IMR-90 (cell line): ENCODE data around the gene RNF182. TPM values are rescaled to one million over a fixed set of nuclear protein-coding genes. Genes with fewer than 3 reads are reported as not detected.

ENCODE experiments used
- ATAC-seq: fragments of 200-7000 bp; cut with Tn5 transposase; 2 replicates; pipeline ENCODE4 v1.9.1; 2020; ENCODE audit warnings: low read depth, mild to moderate bottlenecking, moderate library complexity
- BruUV-seq: library from RNA; stranded (reverse); fragments of 400-500 nt; replicated peaks from 2 replicates; lab custom pipeline; 2021; lab: Mats Ljungman, UMichigan
- CTCF ChIA-PET: fragments of 300-600 bp; formaldehyde crosslinking; extraction: SDS; loops from one replicate; lab custom pipeline; 2021; ENCODE audit warnings: antibody characterized with exemption; lab: Yijun Ruan, JAX
- POLR2A ChIA-PET: fragments of 300-600 bp; sonication (Branson Sonifier 250); formaldehyde crosslinking; loops from one replicate; lab custom pipeline; 2022; ENCODE audit warnings: antibody characterized with exemption; ENCODE audit not compliant: unreplicated experiment; lab: Charles Lee
- DNase-seq: peaks from one replicate; pipeline ENCODE4 v3.0.0; 2013
- H2AFZ ChIP-seq: replicated peaks from 2 replicates; pipeline ENCODE3; 2013; ENCODE audit warnings: low read length, mild to moderate bottlenecking; ENCODE audit not compliant: poor library complexity
- H2AK5ac ChIP-seq: 2 replicates; pipeline ENCODE4 v1.6.1; 2013; ENCODE audit warnings: low read depth, low read length, inconsistent platforms
- H2AK9ac ChIP-seq: replicated peaks from 2 replicates; pipeline ENCODE3; 2013; ENCODE audit warnings: mild to moderate bottlenecking, low read depth, low read length, moderate library complexity; ENCODE audit not compliant: poor library complexity
- H2BK120ac ChIP-seq: 2 replicates; pipeline ENCODE4 v1.6.1; 2013; ENCODE audit warnings: low read depth, low read length, inconsistent platforms
- H2BK15ac ChIP-seq: 3 replicates; pipeline ENCODE4 v1.6.1; 2013; ENCODE audit warnings: low read depth, low read length, inconsistent platforms
- H2BK20ac ChIP-seq: 2 replicates; pipeline ENCODE4 v1.6.1; 2013; ENCODE audit warnings: low read depth, mild to moderate bottlenecking, inconsistent platforms, low read length, moderate library complexity
- H2BK5ac ChIP-seq: 2 replicates; pipeline ENCODE4 v1.6.1; 2013; ENCODE audit warnings: mild to moderate bottlenecking, low read depth, low read length, inconsistent platforms; ENCODE audit not compliant: poor library complexity, severe bottlenecking
- H3K14ac ChIP-seq: replicated peaks from 2 replicates; pipeline ENCODE4 v1.6.1; 2013; ENCODE audit warnings: low read depth, low read length, inconsistent platforms
- H3K18ac ChIP-seq: 2 replicates; pipeline ENCODE4 v1.6.1; 2013; ENCODE audit warnings: low read depth, low read length, control low read depth
- H3K23ac ChIP-seq: 2 replicates; pipeline ENCODE4 v1.6.1; 2013; ENCODE audit warnings: low read depth, low read length, inconsistent platforms
- H3K27ac ChIP-seq: 2 replicates; pipeline ENCODE4 v1.5.1; 2013; ENCODE audit warnings: mild to moderate bottlenecking, control low read depth, low read length; ENCODE audit not compliant: insufficient read depth
- H3K27me3 ChIP-seq: 2 replicates; pipeline ENCODE4 v1.6.1; 2013; ENCODE audit warnings: low read length; ENCODE audit not compliant: control insufficient read depth, insufficient read depth
- H3K36me3 ChIP-seq: 2 replicates; pipeline ENCODE4 v1.6.1; 2013; ENCODE audit warnings: low read length, mixed read lengths; ENCODE audit not compliant: control insufficient read depth, insufficient read depth
- H3K4ac ChIP-seq: 2 replicates; pipeline ENCODE4 v1.6.1; 2013; ENCODE audit warnings: low read depth, low read length, inconsistent platforms
- H3K4me1 ChIP-seq: 2 replicates; pipeline ENCODE4 v1.6.1; 2013; ENCODE audit warnings: low read length, mixed read lengths; ENCODE audit not compliant: control insufficient read depth, insufficient read depth
- H3K4me2 ChIP-seq: 2 replicates; pipeline ENCODE4 v1.6.1; 2013; ENCODE audit warnings: low read depth, mild to moderate bottlenecking, control low read depth, low read length, moderate library complexity
- H3K4me3 ChIP-seq: 2 replicates; pipeline ENCODE4 v1.5.1; 2013; ENCODE audit warnings: low read depth, mild to moderate bottlenecking, control low read depth, low read length, moderate library complexity; ENCODE audit not compliant: insufficient read depth
- H3K56ac ChIP-seq: 2 replicates; pipeline ENCODE4 v1.6.1; 2013; ENCODE audit warnings: low read length, inconsistent platforms; ENCODE audit not compliant: insufficient read depth; ENCODE audit errors: extremely low read depth
- H3K79me1 ChIP-seq, 2 experiments: 2 replicates each; pipeline ENCODE4 v1.6.1; 2013; ENCODE audit warnings: low read length in 2 of 2, inconsistent platforms in 1 of 2, low read depth in 1 of 2
- H3K9ac ChIP-seq: 2 replicates; pipeline ENCODE4 v1.6.1; 2013; ENCODE audit warnings: low read depth, low read length, control low read depth
- H3K9me1 ChIP-seq: 2 replicates; pipeline ENCODE4 v1.6.1; 2013; ENCODE audit warnings: low read length, inconsistent platforms; ENCODE audit not compliant: insufficient read depth
- H3K9me3 ChIP-seq: 2 replicates; pipeline ENCODE4 v1.6.1; 2013; ENCODE audit warnings: low read length; ENCODE audit not compliant: control insufficient read depth, insufficient read depth
- H4K20me1 ChIP-seq: 2 replicates; pipeline ENCODE4 v1.6.1; 2013; ENCODE audit warnings: low read length, inconsistent platforms; ENCODE audit not compliant: insufficient read depth
- H4K5ac ChIP-seq: 2 replicates; pipeline ENCODE4 v1.6.1; 2013; ENCODE audit warnings: mild to moderate bottlenecking, low read depth, low read length, control low read depth
- H4K8ac ChIP-seq, 2 experiments: 2 replicates each; pipeline ENCODE4 v1.6.1; 2013; ENCODE audit warnings: low read depth in 2 of 2, low read length in 2 of 2, control low read depth in 1 of 2, inconsistent platforms in 1 of 2
- H4K91ac ChIP-seq: 2 replicates; pipeline ENCODE4 v1.6.1; 2013; ENCODE audit warnings: low read depth, low read length, inconsistent platforms; ENCODE audit not compliant: insufficient read depth
- BHLHE40 ChIP-seq: fragments of 150-350 bp; IDR thresholded peaks from 2 replicates; pipeline ENCODE4 v1.6.1; 2016; ENCODE audit warnings: mild to moderate bottlenecking, low read depth, low read length
- CHD1 ChIP-seq: IDR thresholded peaks from 2 replicates; pipeline ENCODE4 v1.6.1; 2012; ENCODE audit warnings: low read depth, low read length, improper control_type of control experiment
- FOS ChIP-seq: fragments of 150-350 bp; IDR thresholded peaks from 2 replicates; pipeline ENCODE4 v1.6.1; 2016; ENCODE audit warnings: low read depth, low read length
- MAFK ChIP-seq: IDR thresholded peaks from 2 replicates; pipeline ENCODE4 v1.6.1; 2012; ENCODE audit warnings: low read depth, low read length, improper control_type of control experiment
- MXI1 ChIP-seq: IDR thresholded peaks from 2 replicates; pipeline ENCODE4 v1.6.1; 2012; ENCODE audit warnings: low read depth, mild to moderate bottlenecking, low read length, moderate library complexity, borderline replicate concordance
- NFE2L2 ChIP-seq: fragments of 150-350 bp; IDR thresholded peaks from 2 replicates; pipeline ENCODE4 v1.6.1; 2016; ENCODE audit warnings: low read depth, mild to moderate bottlenecking, low read length
- RFX5 ChIP-seq: IDR thresholded peaks from 2 replicates; pipeline ENCODE4 v1.8.0; 2012; ENCODE audit warnings: low read depth, mild to moderate bottlenecking, low read length, moderate library complexity
- SMC3 ChIP-seq: fragments of 150-350 bp; IDR thresholded peaks from 2 replicates; pipeline ENCODE4 v1.6.1; 2016; ENCODE audit warnings: low read depth, mild to moderate bottlenecking, antibody characterized with exemption, low read length, moderate library complexity
- WGBS, 2 experiments: methylation state at CpG; one replicate each; pipeline versions ENCODE4 v1.1.5 to v1.1.7; 2013; ENCODE audit warnings: missing lambda C conversion rate in 2 of 2; ENCODE audit not compliant: insufficient read length in 1 of 2; ENCODE audit errors: extremely low coverage in 2 of 2; 5-methylcytosine and 5-hydroxymethylcytosine counted together
- dilution Hi-C: fragments of 300-500 bp; cut with HindIII; formaldehyde crosslinking; loops from one replicate; pipeline ENCODE4 v1.14.3; 2018; ENCODE audit warnings: low sequenced_read_pairs; ENCODE audit not compliant: unreplicated experiment
- in situ Hi-C: fragments of 300-500 bp; cut with MboI; formaldehyde crosslinking; loops from 3 replicates; pipeline ENCODE4 v1.14.3; 2019; ENCODE audit warnings: low sequenced_read_pairs, inconsistent platforms, mixed read lengths
- intact Hi-C: fragments of 100-400 bp; cut with micrococcal nuclease; formaldehyde crosslinking; loops from 2 replicates; pipeline ENCODE4 v1.10.0; 2022
- polyA plus RNA-seq, 3 experiments: library from polyadenylated mRNA; depleted of rRNA; stranded (reverse); fragments of >200 nt; gene quantifications; 2 replicates each; pipeline ENCODE4 v1.2.3, GENCODE V29; 2012; ENCODE audit warnings: low replicate concordance in 1 of 3
- total RNA-seq: library from RNA; depleted of rRNA; stranded (reverse); fragments of >200 nt; gene quantifications from 2 replicates; pipeline ENCODE4 v1.2.3, GENCODE V29; 2012
- TF ChIP-seq, protein P1 (sequence below): fragments of 150-350 bp; IDR thresholded peaks from 2 replicates; pipeline ENCODE4 v1.6.1; 2016; ENCODE audit warnings: low read depth, mild to moderate bottlenecking, low read length, moderate library complexity, borderline replicate concordance
- TF ChIP-seq, protein P2 (sequence below): fragments of 150-350 bp; IDR thresholded peaks from 2 replicates; pipeline ENCODE4 v1.6.1; 2017; ENCODE audit warnings: mild to moderate bottlenecking, antibody characterized with exemption, low read length, low read depth

Gene RNF182
- total and polyA plus RNA-seq, 2 of the 4 experiments (the other 2 are of a cell fraction): 4.1 to 9.1 TPM

DNA sequence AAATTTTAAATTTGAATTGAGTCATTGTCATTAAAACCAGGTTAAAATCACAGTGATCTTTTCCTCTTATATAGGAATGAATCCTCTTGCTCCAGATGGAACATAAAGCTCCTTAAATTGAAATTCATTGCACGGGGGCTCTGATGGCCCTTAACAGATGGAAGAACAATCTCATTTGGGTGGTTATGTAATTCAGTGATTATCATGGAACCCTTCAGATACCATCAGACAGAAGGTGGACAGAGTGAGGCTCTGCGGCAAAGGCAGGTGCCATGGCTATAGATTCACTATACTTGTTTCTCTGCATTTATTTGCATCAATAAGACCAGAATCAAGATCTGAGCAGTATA lies 17.8 kb upstream of the RNF182 start:
- no peak overlapping the region for H2BK15ac ChIP-seq
- H3K4ac ChIP-seq: no peak overlapping the region
- CTCF ChIA-PET: interaction anchor here (0.6 to 1.1 kb wide), 2 partner anchors 160 to 991 kb away, joined by 3 read pairs; no protein-coding TSS in a partner anchor
- H3K9ac ChIP-seq: no peak overlapping the region
- H4K5ac ChIP-seq: no peak overlapping the region
- H3K4me3 ChIP-seq: no peak overlapping the region
- no peak for ATAC-seq
- no peak overlapping the region for H3K56ac ChIP-seq
- WGBS, 2 experiments: no CpG with 5 or more reads among the region's 2 CpGs
- dilution Hi-C loops: no loop called here
- H3K27ac ChIP-seq: no peak overlapping the region
- H3K14ac ChIP-seq: no peak overlapping the region
- H3K4me2 ChIP-seq: no peak overlapping the region
- H2BK120ac ChIP-seq: no peak overlapping the region
- BruUV-seq: no TSS peak
- no peaks in the 10 kb centered on the region for H3K4me1 ChIP-seq
- H3K9me1 ChIP-seq: no peaks in the 10 kb centered on the region
- H3K27me3 ChIP-seq: peaks cover 23% of the 10 kb centered on the region
- no peak overlapping the region for H2AK5ac ChIP-seq
- no peaks in the 10 kb centered on the region for H3K79me1 ChIP-seq
- no peak overlapping the region for H4K8ac ChIP-seq
- intact Hi-C loops: loop anchor here (5.0 kb wide), 1 partner anchor 305 kb away; no protein-coding TSS in a partner anchor
- H3K23ac ChIP-seq: no peak overlapping the region
- TF ChIP-seq MAFK (no peak), BHLHE40 (no peak), CHD1 (no peak), SMC3 (no peak), NFE2L2 (no peak), RFX5 (no peak), MXI1 (no peak), FOS (no peak)
- TF ChIP-seq, protein P1, sequence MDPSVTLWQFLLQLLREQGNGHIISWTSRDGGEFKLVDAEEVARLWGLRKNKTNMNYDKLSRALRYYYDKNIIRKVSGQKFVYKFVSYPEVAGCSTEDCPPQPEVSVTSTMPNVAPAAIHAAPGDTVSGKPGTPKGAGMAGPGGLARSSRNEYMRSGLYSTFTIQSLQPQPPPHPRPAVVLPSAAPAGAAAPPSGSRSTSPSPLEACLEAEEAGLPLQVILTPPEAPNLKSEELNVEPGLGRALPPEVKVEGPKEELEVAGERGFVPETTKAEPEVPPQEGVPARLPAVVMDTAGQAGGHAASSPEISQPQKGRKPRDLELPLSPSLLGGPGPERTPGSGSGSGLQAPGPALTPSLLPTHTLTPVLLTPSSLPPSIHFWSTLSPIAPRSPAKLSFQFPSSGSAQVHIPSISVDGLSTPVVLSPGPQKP: no peak
- TF ChIP-seq, protein P2, sequence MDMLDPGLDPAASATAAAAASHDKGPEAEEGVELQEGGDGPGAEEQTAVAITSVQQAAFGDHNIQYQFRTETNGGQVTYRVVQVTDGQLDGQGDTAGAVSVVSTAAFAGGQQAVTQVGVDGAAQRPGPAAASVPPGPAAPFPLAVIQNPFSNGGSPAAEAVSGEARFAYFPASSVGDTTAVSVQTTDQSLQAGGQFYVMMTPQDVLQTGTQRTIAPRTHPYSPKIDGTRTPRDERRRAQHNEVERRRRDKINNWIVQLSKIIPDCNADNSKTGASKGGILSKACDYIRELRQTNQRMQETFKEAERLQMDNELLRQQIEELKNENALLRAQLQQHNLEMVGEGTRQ: no peak
- H4K20me1 ChIP-seq: no peaks in the 10 kb centered on the region
- H3K36me3 ChIP-seq: no peaks in the 10 kb centered on the region
- no peak overlapping the region for H4K91ac ChIP-seq
- POLR2A ChIA-PET: no interaction called here
- no peak overlapping the region for H2BK5ac ChIP-seq
- no peak overlapping the region for H3K18ac ChIP-seq
- H2AK9ac ChIP-seq: no peak overlapping the region
- no peak overlapping the region for H2AFZ ChIP-seq
- no peak overlapping the region for H2BK20ac ChIP-seq
- DNase-seq: no peak
- in situ Hi-C loops: loop anchor here (5.0 to 25.0 kb wide), 2 partner anchors 235 to 1480 kb away; no protein-coding TSS in a partner anchor
- H3K9me3 ChIP-seq: no peaks in the 10 kb centered on the region
